A673 (cell line): ENCODE measurements around the gene PHC2.

Source experiments
- EZH2 ChIP-seq: fragments of 200-600 bp; sonication (generic); IDR thresholded peaks from 2 replicates; pipeline ENCODE4 v1.6.1; 2017; ENCODE audit warnings: borderline replicate concordance, low read depth, mild to moderate bottlenecking, mixed read lengths, antibody characterized with exemption, low read length; ENCODE audit not compliant: poor library complexity, severe bottlenecking
- TF ChIP-seq, protein P1 (sequence below): fragments of 300-800, 200-600 bp; sonication (generic); conservative IDR thresholded peaks from 2 replicates; pipeline ENCODE4 v1.5.1; 2017; ENCODE audit warnings: low read depth, mild to moderate bottlenecking, antibody characterized with exemption, low read length, moderate library complexity, mixed read lengths

DNA sequence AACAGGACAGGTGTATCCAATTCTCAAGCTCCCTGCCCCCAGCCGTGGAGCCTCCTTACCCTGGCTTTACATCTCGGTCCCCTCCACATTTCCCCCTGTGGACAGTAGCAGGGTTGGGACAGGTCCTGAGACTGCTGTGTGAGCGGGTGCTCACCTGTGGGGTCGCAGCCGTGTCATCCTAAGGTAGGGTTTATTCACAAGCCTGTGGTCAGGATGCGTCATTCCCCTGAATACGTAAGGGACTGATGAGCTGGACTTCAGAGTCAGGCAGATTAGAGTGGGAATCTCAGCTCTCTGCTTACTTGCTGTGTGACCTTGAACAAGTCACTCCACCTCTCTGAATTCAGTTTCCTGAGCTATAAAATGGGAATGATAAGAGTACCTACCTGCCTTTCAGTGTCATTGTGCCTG lies 156.9 kb downstream of the PHC2 start:
- TF ChIP-seq EZH2, result no peak
- TF ChIP-seq, protein P1, sequence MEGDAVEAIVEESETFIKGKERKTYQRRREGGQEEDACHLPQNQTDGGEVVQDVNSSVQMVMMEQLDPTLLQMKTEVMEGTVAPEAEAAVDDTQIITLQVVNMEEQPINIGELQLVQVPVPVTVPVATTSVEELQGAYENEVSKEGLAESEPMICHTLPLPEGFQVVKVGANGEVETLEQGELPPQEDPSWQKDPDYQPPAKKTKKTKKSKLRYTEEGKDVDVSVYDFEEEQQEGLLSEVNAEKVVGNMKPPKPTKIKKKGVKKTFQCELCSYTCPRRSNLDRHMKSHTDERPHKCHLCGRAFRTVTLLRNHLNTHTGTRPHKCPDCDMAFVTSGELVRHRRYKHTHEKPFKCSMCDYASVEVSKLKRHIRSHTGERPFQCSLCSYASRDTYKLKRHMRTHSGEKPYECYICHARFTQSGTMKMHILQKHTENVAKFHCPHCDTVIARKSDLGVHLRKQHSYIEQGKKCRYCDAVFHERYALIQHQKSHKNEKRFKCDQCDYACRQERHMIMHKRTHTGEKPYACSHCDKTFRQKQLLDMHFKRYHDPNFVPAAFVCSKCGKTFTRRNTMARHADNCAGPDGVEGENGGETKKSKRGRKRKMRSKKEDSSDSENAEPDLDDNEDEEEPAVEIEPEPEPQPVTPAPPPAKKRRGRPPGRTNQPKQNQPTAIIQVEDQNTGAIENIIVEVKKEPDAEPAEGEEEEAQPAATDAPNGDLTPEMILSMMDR, result no peak
